ENCODE results near the gene ZNF678. TPM values are rescaled to one million over a fixed set of nuclear protein-coding genes. Genes with fewer than 3 reads are reported as not detected.

Gene ZNF678
- total RNA-seq: 2.9 and 4.4 TPM in 2 replicates

GRCh38 chr1:227563324-227564201 is at the start of gene ZNF678:
Gene ZNF678 (plus strand): TSS chr1:227563556. CDS start chr1:227650992, 87,436 bp downstream.
- intact Hi-C loops (cut with micrococcal nuclease): loop anchor here (1.0 to 10.0 kb wide), 8 partner anchors 21 to 1379 kb away; partner anchors contain the start of genes ACBD3, JMJD4, MRPL55 and SNAP47

- intact Hi-C loops (cut with micrococcal nuclease): no loop called here
Observed at GRCh38 chr1:227518876-227519275, 44.5 kb upstream of the ZNF678 start.

DNA sequence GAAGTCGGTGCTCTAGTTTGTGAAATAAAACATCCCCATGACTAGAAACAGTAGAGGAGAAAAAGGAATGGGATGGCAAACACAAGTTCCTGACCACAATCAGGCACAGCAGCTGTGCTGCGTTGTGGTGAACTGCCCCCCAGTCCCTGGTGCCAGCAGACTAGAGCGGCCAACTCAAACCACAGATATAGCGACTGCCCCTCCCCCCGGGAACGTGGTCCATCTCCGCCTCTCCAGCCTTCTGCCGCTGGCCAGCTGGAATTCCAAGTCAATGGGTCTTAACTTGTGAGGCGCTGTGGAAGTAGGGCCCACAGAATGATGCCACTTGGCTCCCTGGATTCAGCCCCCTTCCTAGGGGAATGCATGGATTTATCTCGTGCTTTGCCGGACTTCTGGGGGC is 41.6 kb upstream of the ZNF678 start:
- intact Hi-C loops (cut with micrococcal nuclease): no loop called here

- intact Hi-C loops (cut with micrococcal nuclease): no loop called here
Observed at GRCh38 chr1:227526524-227526923, 36.8 kb upstream of the ZNF678 start.

DNA sequence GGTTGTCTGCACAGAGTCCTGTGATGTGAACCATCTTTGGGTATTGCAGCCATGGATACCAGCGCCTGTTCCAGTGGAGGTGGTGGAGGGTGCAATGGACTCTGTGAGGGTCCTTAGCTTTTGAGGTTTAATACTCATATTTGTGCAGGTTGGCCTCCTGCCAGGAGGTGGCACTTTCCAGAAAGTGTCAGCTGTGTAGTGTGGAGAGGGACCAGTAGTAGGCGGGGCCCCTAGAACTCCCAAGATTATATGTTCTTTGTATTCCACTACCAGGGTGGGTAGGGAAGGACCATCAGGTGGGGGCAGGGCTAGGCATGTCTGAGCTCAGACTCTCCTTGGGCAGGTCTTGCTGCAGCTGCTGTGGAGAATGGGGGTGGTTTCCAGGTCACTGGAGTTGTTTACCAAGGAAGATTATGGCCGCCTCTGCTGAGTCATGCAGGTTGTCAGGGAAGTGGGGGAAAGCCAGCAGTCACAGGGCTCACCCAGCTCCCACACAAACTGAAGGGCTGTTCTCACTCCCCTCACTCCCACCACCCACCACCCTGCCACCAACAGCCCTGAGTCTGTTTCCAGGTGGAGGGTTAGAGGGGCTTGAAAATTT is 31.2 kb upstream of the ZNF678 start:
- intact Hi-C loops (cut with micrococcal nuclease): no loop called here

GRCh38 chr1:227540170-227541098 is 22.9 kb upstream of the ZNF678 start:
- intact Hi-C loops (cut with micrococcal nuclease): loop anchor here (5.0 to 10.0 kb wide), 9 partner anchors 58 to 917 kb away; partner anchors contain the start of genes C1orf35, TRIM11 and WNT9A

- intact Hi-C loops (cut with micrococcal nuclease): loop anchor here (5.0 to 10.0 kb wide), 9 partner anchors 59 to 916 kb away; partner anchors contain the start of genes C1orf35, TRIM11 and WNT9A
Observed at GRCh38 chr1:227541129-227541528, 22.2 kb upstream of the ZNF678 start.

DNA sequence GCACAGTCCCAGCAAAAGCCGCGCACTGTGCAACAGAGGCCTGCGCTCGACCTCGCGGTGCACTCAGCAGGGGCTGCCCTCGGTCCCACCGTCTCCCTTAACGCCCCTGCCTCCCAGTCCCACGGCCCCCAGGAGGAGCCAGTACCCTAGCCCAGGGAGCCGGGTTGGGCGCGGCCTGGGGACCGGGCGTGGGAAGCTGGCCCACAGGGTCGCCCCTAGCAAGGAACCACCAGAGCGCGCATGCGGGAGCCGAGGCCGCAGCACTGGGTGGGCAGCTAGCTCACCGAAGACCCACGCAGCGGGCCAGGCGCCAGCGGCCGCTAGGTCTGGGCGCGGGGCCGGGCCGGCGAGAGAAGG is 21.6 kb upstream of the ZNF678 start:
- intact Hi-C loops (cut with micrococcal nuclease): loop anchor here (1.0 to 10.0 kb wide), 13 partner anchors 22 to 916 kb away; partner anchors contain the start of genes C1orf35, JMJD4, SNAP47 and TRIM11

DNA sequence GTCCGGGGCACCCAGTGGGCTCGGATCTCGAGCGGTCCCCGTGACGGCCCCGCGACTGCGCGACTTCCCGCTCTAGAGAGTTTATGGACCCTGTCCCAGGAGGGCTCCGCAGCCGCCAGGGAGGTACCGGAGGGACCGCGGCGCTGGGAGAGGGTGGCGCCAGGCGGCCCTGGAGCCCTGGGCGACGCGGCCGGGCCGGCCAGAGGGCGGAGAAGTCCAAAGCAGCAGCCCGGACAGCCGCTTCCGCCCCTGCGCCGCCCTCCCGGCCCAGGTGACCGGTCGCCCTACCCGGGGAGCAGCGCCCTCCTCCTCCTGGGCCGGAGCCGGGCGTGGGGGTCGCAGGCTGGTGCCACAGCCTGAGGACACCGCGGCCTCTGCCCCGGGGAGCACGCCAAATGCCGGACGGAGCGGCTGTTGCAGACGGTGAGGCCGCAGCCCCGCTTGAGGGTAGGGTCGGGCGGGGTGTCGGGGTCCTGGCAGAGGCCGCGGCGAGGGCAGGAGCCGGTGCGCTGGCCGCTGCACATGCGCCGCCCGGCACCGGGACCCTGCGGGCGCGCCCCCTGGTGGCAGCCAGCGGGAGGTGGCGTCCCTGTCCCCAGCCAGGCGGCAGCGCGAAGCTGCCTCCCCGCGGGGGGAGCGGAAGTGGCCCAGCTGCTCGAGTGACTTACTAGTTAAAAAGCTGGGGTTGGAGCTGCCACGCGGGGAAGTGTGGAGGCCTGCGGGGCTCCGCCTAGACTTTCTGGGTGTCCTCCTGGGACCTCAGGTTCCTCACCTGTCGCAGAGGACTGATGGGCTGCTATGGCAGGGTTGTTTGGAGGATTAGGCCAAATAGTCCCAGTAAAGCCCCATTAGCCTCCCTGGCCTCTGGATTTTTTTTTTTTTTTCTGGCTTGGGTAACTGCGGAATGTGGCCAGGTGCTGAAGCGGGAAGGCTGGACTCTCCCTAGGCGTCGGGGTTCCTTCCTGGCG is 20.9 kb upstream of the ZNF678 start:
- intact Hi-C loops (cut with micrococcal nuclease): loop anchor here (1.0 to 10.0 kb wide), 13 partner anchors 21 to 915 kb away; partner anchors contain the start of genes C1orf35, JMJD4, SNAP47 and TRIM11

DNA sequence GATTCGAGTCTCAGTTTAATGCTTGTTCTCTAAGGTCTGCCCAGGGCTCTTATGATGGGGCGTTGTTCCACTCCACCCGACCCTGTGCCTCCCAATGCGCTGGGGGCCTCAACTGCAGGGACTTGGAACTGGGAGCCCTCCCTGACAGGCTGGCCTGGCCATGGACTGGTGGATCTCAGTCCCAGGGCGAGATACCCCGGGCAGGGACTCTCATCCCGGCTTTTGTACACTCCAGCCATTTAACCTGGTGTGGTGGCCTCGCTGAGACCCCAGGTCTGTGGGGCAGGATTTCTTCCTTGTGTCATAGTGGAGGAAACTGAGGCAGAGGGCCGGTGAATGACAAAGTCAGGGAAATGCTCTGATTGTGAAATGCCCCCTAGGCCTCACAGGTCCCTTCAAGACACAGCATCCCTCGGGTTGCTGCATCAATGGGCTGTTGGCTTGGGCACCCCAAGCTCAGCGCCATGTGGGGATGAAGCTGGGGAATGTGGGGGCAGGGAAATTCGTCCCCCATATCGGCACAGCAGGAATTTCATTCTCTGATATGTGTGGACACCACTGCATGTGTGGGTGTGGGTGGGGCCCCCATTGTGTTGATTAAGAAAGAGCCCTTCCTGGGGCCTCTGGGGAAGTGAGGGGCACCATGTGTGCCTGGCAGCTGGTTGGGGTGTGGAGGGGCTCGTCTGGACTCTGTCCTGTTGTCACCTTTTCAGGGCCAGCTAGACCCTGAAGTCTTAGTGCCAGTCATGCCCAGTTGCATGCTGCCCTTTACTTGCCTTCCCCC is 19.9 kb upstream of the ZNF678 start:
- intact Hi-C loops (cut with micrococcal nuclease): loop anchor here (2.0 to 10.0 kb wide), 10 partner anchors 61 to 916 kb away; partner anchors contain the start of genes C1orf35, JMJD4, SNAP47 and TRIM11

GRCh38 chr1:227544067-227545050 is 19.0 kb upstream of the ZNF678 start:
- intact Hi-C loops (cut with micrococcal nuclease): loop anchor here (5.0 to 10.0 kb wide), 9 partner anchors 62 to 917 kb away; partner anchors contain the start of genes C1orf35, TRIM11 and WNT9A

GRCh38 chr1:227545361-227545760 is 18.0 kb upstream of the ZNF678 start:
- intact Hi-C loops (cut with micrococcal nuclease): loop anchor here (10.0 kb wide), 1 partner anchor 631 kb away; no protein-coding TSS in a partner anchor

GRCh38 chr1:227546059-227546458 is 17.3 kb upstream of the ZNF678 start:
- intact Hi-C loops (cut with micrococcal nuclease): loop anchor here (10.0 kb wide), 1 partner anchor 631 kb away; no protein-coding TSS in a partner anchor

- intact Hi-C loops (cut with micrococcal nuclease): loop anchor here (10.0 kb wide), 1 partner anchor 632 kb away; no protein-coding TSS in a partner anchor
Observed at GRCh38 chr1:227546598-227547309, 16.6 kb upstream of the ZNF678 start.

DNA sequence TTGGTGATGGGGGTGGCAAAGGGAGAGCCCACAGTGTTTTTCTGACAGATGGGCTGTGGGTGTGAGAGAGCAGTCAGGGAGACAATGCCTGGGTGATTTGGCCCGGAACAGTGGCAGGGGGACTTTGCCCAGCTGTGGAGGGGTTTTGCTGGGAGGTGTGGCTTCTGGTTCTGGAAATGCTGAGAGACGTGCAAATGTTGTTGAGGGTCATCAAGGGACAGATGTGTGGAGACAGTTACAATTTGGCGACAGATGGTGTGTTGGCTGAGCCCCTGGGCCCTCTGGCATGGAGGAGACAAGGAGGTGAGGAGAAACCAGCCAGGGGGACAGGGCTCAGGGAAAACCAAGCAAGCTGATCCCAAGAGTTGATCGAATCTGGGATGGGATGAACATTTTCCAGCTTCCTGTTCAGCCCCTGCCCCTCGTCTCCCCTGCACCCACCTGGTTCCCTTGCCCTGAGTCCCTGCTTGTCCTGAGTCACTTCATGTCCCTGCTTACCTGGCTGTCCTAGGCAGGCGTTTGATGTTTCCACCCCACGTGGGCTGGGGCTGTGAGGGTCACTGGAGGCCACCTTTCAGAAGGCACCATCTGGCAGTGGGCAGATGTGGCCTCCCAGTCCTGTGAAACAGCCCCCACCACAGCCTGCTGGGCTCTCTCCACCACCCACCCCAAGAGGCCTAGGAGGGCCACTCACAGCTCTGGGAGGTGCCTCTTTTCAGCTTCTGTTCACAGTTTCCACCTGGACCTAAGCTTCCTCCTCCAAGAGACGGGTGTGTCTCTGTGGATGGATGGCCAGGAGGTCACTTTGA is 15.8 kb upstream of the ZNF678 start:
- intact Hi-C loops (cut with micrococcal nuclease): loop anchor here (10.0 kb wide), 1 partner anchor 633 kb away; no protein-coding TSS in a partner anchor

DNA sequence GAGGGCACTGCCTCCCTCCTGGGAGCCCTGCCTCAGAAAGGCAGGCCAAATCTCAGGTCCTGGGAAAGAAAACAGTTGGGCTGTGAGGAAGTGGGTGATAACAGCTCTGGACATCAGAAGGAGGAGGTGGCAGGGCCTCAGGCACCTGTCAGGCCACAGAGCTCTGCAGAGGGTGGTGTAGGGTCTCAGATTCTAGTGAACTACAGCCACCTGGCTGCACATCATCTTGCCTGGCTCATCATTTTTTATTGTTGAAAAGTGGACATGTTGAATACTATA is 15.3 kb upstream of the ZNF678 start:
- intact Hi-C loops (cut with micrococcal nuclease): loop anchor here (10.0 kb wide), 1 partner anchor 633 kb away; no protein-coding TSS in a partner anchor

Measured in T-helper 1 cell treated with Interleukin-12 subunit alpha and Interleukin-12 subunit beta and Interleukin-4 antibody, amounts not matched to agents 30 ng/mL and 1 ng/mL, for 36 hours (primary cell).